ENCODE results near the gene ENTREP3. TPM values are rescaled to one million over a fixed set of nuclear protein-coding genes. Genes with fewer than 3 reads are reported as not detected.
"Not testable (repeated sequence)": the region's sequence is repeated elsewhere in the genome, so short reads cannot be mapped to it uniquely, and the experiment has no call there.

The ENTREP3 gene
- total RNA-seq, 1 donor from 2014 or later, result 51.1 TPM

GRCh38 chr1:155211381-155212050, 43.8 kb downstream of the ENTREP3 start:
- peak overlapping the region; percentile 44 for H3K27ac Mint-ChIP-seq (ENCODE audit: unreplicated experiment)
- H3K4me3 Mint-ChIP-seq (ENCODE audit: unreplicated experiment); H3K4me3 ChIP-seq (ENCODE audit: insufficient read depth, low read depth, low read length); H3K9me3 ChIP-seq (ENCODE audit: insufficient read depth, low read depth, low read length); H3K27me3 Mint-ChIP-seq (ENCODE audit: low read depth, unreplicated experiment); H3K36me3 ChIP-seq (ENCODE audit: insufficient read depth, low read length); H3K36me3 Mint-ChIP-seq (ENCODE audit: low read depth, unreplicated experiment); FAIRE-seq; H3K9me3 Mint-ChIP-seq (ENCODE audit: unreplicated experiment); H3K27me3 ChIP-seq (ENCODE audit: insufficient read depth, low read length); H4K20me1 ChIP-seq (ENCODE audit: insufficient read depth, low read length); H2AFZ ChIP-seq (ENCODE audit: low read depth, low read length); H3K4me1 Mint-ChIP-seq (ENCODE audit: low read depth, unreplicated experiment): not testable (repeated sequence)
- peak overlapping the region; percentile 27 for H3K9ac ChIP-seq (ENCODE audit: low read length)
- peaks cover 12% of the 10 kb centered on the region for H3K79me2 ChIP-seq (ENCODE audit: insufficient read depth, low read length)
- peaks cover 20% of the 10 kb centered on the region for H3K4me1 ChIP-seq (ENCODE audit: insufficient read depth, low read length)
- peak; percentile 49 for DNase-seq (ENCODE audit: low read depth)
- H3K4me2 ChIP-seq (ENCODE audit: low read length), result peak overlapping the region; percentile 26
- H3K27ac ChIP-seq (ENCODE audit: low read depth, low read length), result peak overlapping the region; percentile 26

DNA sequence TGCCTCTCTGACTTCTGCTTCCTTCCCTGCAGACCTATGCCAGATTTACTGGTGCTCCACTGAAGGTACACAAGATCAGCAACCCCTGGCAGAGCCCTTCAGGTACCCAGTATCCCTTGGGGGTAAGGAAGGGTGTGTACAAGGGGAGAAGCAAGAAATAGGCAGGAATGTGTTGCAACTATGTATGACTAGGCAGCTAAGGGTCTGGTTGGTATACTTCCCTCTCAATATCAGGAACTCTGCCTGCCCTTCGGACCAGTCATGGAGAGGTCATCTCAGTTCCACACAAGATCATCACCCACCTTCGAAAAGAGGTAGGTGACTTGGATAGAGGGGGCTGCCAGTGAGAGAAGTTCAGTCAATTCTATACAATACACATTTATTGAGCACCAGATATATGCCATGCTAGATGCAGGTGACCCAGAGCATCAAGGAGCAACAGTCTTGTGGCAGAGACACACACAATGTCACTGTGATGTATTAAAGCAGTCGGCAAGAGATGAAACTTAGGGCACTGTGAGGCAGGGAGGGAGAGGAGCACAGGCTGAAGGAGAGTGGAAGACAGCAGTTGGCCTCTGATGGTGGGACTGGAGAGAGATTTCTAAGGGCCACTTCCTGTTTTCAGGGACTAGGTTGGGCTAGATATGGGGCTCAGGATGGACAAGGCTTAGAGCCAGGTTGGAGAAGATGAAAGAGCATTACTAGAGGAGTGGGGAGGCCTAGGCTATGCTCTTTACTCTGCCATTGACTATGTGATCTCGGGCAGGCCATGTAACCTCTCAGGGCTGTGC, 44.8 kb downstream of the ENTREP3 start:
- Histone ChIP-seq H3K36me3 (ENCODE audit: insufficient read depth, low read length) (no peaks in the 10 kb centered on the region), H3K4me2 (ENCODE audit: low read length) (no peak overlapping the region)

DNA sequence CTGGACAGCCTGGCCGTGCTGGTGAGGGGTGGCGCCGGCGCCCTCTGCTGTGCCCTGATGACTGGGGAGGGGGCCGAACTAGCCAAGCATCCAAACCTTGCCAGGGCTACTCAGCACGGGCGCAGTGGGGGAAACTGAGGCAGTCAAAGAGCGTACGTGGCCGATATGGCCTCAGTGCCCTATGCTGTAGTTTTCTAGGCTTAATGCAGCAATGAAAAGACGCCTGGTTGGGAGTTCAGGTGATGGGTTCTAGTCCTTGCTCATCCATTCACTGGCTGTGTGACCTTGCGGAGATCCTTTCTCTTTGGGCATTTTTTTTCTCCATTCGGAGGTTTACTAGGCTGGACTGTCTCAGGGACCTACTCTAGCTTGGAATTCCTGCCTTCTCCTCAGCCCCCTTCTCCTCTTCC, 46.0 kb downstream of the ENTREP3 start:
- peaks cover 21% of the 10 kb centered on the region for H3K79me2 ChIP-seq (ENCODE audit: insufficient read depth, low read length)
- Mint-ChIP-seq H3K27ac (ENCODE audit: unreplicated experiment) (peak overlapping the region; percentile 98), H3K4me3 (ENCODE audit: unreplicated experiment) (peak overlapping the region; percentile 92), H3K27me3 (ENCODE audit: low read depth, unreplicated experiment) (no peaks in the 10 kb centered on the region), H3K9me3 (ENCODE audit: unreplicated experiment) (no peaks in the 10 kb centered on the region), H3K36me3 (ENCODE audit: low read depth, unreplicated experiment) (peaks cover 6% of the 10 kb centered on the region), H3K4me1 (ENCODE audit: low read depth, unreplicated experiment) (peaks cover 10% of the 10 kb centered on the region)
- peaks cover 20% of the 10 kb centered on the region for H3K4me1 ChIP-seq (ENCODE audit: insufficient read depth, low read length)
- peaks cover 13% of the 10 kb centered on the region for H4K20me1 ChIP-seq (ENCODE audit: insufficient read depth, low read length)
- no peaks in the 10 kb centered on the region for H3K27me3 ChIP-seq (ENCODE audit: insufficient read depth, low read length)
- peak overlapping the region; percentile 96 for H3K4me2 ChIP-seq (ENCODE audit: low read length)
- DNase-seq (ENCODE audit: low read depth), result no peak
- H3K4me3 ChIP-seq (ENCODE audit: insufficient read depth, low read depth, low read length), result peak overlapping the region; percentile 100
- no peaks in the 10 kb centered on the region for H3K36me3 ChIP-seq (ENCODE audit: insufficient read depth, low read length)
- H3K27ac ChIP-seq (ENCODE audit: low read depth, low read length), result peak overlapping the region; percentile 99
- TF ChIP-seq, protein P1, sequence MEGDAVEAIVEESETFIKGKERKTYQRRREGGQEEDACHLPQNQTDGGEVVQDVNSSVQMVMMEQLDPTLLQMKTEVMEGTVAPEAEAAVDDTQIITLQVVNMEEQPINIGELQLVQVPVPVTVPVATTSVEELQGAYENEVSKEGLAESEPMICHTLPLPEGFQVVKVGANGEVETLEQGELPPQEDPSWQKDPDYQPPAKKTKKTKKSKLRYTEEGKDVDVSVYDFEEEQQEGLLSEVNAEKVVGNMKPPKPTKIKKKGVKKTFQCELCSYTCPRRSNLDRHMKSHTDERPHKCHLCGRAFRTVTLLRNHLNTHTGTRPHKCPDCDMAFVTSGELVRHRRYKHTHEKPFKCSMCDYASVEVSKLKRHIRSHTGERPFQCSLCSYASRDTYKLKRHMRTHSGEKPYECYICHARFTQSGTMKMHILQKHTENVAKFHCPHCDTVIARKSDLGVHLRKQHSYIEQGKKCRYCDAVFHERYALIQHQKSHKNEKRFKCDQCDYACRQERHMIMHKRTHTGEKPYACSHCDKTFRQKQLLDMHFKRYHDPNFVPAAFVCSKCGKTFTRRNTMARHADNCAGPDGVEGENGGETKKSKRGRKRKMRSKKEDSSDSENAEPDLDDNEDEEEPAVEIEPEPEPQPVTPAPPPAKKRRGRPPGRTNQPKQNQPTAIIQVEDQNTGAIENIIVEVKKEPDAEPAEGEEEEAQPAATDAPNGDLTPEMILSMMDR (IDR thresholded peaks at IDR 0.05; ENCODE audit: insufficient read depth, low read depth, low read length), result no peak
- TF ChIP-seq EZH2 (IDR thresholded peaks at IDR 0.05; ENCODE audit: insufficient read depth, low read length), result no peak
- no peaks in the 10 kb centered on the region for H3K9me3 ChIP-seq (ENCODE audit: insufficient read depth, low read depth, low read length)
- FAIRE-seq, result no peak
- peak overlapping the region; percentile 92 for H2AFZ ChIP-seq (ENCODE audit: low read depth, low read length)
- H3K9ac ChIP-seq (ENCODE audit: low read length), result peak overlapping the region; percentile 100

More for the DNA sequence above, 44.8 kb downstream of the ENTREP3 start:
- peaks cover 8% of the 10 kb centered on the region for H4K20me1 ChIP-seq (ENCODE audit: insufficient read depth, low read length)
- DNase-seq (ENCODE audit: low read depth) (no peak), FAIRE-seq (no peak)
- peaks cover 19% of the 10 kb centered on the region for H3K79me2 ChIP-seq (ENCODE audit: insufficient read depth, low read length)
- no peaks in the 10 kb centered on the region for H3K9me3 ChIP-seq (ENCODE audit: insufficient read depth, low read depth, low read length)
- no peaks in the 10 kb centered on the region for H3K9me3 Mint-ChIP-seq (ENCODE audit: unreplicated experiment)
- H3K4me1 ChIP-seq (ENCODE audit: insufficient read depth, low read length), result peaks cover 20% of the 10 kb centered on the region
- peaks cover 7% of the 10 kb centered on the region for H3K36me3 Mint-ChIP-seq (ENCODE audit: low read depth, unreplicated experiment)
- H3K4me3 ChIP-seq (ENCODE audit: insufficient read depth, low read depth, low read length), result no peak overlapping the region
- H3K27me3 Mint-ChIP-seq (ENCODE audit: low read depth, unreplicated experiment), result no peaks in the 10 kb centered on the region
- H3K27me3 ChIP-seq (ENCODE audit: insufficient read depth, low read length), result no peaks in the 10 kb centered on the region
- H3K27ac ChIP-seq (ENCODE audit: low read depth, low read length), result peak overlapping the region; percentile 25
- TF ChIP-seq EZH2 (IDR thresholded peaks at IDR 0.05; ENCODE audit: insufficient read depth, low read length), result no peak
- TF ChIP-seq, protein P1 (IDR thresholded peaks at IDR 0.05; ENCODE audit: insufficient read depth, low read depth, low read length), result no peak
- H3K4me3 Mint-ChIP-seq (ENCODE audit: unreplicated experiment), result peak overlapping the region; percentile 92
- H3K4me1 Mint-ChIP-seq (ENCODE audit: low read depth, unreplicated experiment), result peaks cover 11% of the 10 kb centered on the region
- peak overlapping the region; percentile 44 for H3K27ac Mint-ChIP-seq (ENCODE audit: unreplicated experiment)
- no peak overlapping the region for H3K9ac ChIP-seq (ENCODE audit: low read length)
- H2AFZ ChIP-seq (ENCODE audit: low read depth, low read length), result no peak overlapping the region

Data from astrocyte (in vitro differentiated cells and primary cell).